ENCODE measurements around the gene ZBTB4.
A peak's percentile ranks its signal among the peaks of the same experiment; 100 is the strongest.
"Not testable (repeated sequence)": the region's sequence is repeated elsewhere in the genome, so short reads cannot be mapped to it uniquely, and the experiment has no call there.

Gene ZBTB4

GRCh38 chr17:7469843-7470242, 9.6 kb downstream of the ZBTB4 start:
- not testable (repeated sequence) for DNase-seq

DNA sequence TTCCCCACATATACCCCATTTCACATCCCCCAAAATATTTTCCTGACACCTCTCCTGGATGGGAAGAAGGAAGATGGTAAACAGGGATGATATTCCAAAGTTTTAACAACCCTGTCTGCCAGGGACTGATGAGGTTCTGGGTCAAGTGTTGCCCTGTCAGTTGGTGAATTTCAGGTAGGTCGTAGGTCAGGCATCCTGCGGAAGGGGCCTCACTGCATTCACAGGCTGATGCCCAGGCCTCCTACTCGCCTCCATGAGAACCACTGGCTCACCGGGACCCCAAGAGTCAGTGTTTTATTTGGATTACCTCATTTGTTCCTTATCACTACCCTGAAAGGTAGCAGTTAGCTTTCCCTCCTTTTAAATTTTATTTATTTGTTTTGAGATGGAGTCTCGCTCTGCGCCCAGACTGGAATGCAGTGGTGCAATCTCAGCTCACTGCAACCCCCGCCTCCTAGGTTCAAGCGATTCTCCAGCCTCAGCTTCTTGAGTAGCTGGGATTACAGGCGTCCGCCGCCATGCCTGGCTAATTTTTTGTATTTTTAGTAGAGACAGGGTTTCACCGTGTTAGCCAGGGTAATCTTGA, 10.5 kb downstream of the ZBTB4 start:
- no peak for DNase-seq

DNA sequence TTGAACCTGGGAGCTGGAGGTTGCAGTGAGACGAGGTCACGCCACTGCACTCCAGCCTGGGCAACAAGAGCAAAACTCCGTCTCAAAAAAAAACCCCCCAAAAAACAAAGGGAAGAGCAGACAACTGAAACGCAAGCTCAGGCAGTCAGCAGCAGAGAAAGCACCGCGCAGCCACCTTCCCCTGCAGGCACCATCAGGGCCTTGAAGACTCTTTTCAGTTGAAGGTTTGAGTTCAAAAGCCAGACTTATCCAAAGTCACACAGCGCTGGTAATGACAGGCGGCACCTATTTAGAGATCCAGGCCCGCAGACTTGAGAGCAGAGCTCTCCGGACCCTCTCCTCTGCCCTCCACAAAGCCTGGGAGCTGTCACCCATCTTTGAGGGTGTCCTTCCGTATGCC, 11.1 kb downstream of the ZBTB4 start:
- DNase-seq: no peak

DNA sequence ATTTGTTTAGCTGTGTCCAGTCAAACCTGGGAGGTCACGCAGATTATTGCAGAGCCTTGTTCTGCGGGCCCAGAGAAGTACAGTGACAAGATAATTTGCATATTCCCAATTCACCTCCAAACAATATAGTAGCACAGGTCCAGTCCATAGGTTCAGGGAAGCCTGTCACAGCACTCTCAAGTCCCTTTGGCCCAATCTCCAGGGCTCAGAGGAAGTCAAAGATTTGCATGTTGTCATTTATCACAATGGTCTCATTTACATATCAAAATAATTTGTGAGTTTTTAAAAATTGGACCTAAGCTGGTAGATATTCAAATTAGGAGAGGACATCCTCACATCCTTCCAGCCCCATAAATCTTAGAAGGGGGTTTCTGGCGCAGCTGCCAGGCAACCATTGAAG, 11.9 kb downstream of the ZBTB4 start:
- DNase-seq: no peak

GRCh38 chr17:7466639-7467341, 12.6 kb downstream of the ZBTB4 start:
- DNase-seq: no peak

GRCh38 chr17:7466318-7466638, 13.2 kb downstream of the ZBTB4 start:
- no peak for DNase-seq

DNA sequence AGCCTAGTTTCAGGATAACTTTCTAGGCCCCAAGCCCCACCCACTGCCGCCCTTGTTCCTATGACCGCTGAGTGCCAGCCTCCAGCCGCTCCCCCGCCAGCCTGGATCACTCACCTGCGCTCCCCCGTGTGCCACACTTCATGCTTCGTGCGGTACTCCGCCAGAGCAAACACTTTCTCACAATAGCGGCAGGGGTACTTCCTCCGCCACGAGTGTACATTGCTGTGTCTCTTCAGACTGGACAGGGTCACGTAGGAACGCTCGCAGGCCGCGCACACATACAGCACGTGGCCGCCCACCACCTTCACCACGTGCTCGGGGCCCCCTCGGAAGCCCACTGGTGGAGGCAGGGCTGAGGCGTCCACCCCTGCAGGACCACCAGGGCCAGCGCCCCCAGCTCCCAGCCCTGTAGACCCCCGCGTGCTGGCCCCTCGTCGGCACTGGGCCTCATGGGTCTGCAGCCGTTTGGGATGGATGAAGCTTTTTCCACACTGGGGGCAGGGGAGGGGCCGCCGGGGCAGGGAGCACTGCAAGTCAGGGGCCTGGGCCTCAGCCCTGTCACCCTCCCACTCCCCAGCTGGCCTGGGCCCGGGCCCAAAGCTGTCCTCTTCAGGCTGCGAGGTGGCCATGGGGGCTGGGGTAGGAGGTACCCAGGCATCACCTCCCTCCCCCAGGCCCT, 13.7 kb downstream of the ZBTB4 start:
- DNase-seq: no peak

- DNase-seq: no peak
These were observed 15.3 kb downstream of the ZBTB4 start for GRCh38 chr17:7464081-7464480.

DNA sequence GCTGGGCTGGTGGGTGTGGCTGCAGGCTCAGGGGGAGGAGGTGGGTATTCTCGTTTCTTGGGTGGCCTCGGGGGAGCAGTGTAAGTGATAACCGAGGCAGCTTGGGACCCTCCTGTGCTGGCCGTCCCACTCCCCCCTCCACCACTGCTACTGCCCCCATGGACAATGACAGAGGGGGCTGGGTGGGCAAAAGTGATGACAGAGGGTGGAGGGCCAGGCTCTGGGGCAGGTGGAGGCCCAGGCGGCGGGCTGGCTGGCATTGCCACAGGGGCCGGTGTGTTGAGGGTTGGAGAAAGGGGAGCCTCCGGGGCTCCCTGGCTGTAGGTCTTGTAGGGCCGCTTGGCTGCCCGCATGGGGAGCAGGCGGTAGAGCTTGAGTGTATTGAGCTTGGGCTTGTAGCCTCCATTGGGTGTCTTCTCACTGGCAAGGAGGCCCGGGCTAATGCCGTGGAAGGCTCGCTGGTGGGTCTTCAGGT, 16.0 kb downstream of the ZBTB4 start:
- DNase-seq: no peak

- DNase-seq: no peak
These were observed 16.7 kb downstream of the ZBTB4 start for GRCh38 chr17:7462474-7463371.

DNA sequence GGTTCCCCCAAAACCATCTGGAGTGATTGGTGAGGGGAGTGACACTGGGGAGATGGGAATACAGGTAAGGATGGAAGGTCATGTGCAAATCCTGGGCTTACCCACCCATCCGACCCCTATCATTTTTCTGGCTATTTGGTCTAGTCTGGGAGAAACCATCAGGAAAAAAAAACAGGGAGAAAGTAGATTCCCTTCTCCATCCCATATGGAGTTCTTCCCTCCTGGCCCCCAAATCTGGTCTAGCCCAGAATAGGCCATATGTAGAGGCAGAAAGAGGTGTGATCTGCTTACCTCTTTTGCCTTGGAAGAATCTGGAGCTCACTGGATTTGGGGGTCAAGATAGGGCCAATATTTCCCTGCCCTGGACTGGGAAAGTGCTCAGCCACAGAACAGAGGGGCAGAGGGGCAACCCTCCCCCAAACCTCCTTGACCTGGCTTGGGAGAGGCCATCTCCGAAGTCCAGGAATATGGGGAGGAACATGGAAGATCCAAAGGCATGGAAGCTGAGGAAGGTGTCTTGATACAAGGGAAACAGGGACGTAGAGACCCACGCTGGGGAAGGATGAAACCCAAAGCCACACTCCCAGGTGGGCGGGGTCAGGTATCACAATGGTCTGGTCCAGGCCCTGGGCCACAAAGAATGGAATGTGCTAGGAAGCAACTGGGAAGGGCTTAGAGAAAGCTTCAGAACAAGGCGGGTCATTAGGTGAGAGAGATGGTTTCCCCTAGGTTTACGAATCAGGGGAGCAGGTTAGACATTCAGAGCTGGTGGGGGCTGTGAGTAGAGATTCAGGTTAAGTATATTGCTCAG, 18.4 kb downstream of the ZBTB4 start:
- DNase-seq: no peak

DNA sequence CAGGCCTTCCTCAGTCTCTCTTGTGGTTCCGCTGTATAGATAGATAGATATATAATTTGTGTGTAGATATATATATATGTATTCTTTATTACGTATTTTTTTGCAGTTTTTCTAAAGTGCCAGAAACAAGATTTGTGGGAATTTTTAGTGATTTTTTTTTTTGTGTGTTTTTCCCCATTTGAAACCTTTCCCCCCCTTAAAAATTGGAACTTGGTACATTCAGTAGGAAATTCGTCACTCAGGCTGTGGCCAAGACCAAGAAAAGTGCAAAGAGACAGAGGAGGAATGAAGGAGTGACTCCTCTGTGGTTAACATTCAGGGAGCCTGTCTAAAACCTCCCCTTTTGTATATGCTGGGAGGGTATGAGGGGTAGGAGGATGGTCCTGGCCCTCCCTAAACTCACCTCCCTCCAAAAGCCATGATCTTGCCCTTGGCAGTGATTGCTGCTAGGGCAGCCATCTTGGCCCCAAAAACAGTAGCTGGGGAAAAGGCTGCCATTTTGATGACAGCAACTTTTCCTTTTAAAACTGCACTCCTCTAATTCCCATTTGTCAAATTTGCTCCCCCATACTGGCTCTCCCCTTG, 19.4 kb downstream of the ZBTB4 start:
- DNase-seq: no peak

GRCh38 chr17:7448461-7448860, 31.0 kb downstream of the ZBTB4 start:
- DNase-seq: no peak

DNA sequence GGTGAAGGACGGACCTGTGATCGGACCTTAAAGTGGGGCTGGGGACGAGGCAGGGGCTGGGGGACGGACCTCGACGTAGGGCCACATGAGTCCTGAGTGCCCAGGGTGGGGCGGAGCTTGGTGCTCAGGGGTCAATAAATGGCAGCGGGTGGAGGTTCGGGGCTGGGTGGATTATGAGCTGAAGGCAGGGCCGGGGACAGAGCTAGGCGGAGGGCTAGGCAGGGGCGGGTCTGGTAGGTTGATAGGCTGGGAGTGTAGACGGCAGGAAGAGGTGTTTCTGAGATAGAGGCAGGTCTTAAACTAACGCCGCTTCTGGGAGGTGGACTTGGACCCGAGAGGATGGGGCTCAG, 33.8 kb downstream of the ZBTB4 start:
- peak; percentile 73 for DNase-seq

DNA sequence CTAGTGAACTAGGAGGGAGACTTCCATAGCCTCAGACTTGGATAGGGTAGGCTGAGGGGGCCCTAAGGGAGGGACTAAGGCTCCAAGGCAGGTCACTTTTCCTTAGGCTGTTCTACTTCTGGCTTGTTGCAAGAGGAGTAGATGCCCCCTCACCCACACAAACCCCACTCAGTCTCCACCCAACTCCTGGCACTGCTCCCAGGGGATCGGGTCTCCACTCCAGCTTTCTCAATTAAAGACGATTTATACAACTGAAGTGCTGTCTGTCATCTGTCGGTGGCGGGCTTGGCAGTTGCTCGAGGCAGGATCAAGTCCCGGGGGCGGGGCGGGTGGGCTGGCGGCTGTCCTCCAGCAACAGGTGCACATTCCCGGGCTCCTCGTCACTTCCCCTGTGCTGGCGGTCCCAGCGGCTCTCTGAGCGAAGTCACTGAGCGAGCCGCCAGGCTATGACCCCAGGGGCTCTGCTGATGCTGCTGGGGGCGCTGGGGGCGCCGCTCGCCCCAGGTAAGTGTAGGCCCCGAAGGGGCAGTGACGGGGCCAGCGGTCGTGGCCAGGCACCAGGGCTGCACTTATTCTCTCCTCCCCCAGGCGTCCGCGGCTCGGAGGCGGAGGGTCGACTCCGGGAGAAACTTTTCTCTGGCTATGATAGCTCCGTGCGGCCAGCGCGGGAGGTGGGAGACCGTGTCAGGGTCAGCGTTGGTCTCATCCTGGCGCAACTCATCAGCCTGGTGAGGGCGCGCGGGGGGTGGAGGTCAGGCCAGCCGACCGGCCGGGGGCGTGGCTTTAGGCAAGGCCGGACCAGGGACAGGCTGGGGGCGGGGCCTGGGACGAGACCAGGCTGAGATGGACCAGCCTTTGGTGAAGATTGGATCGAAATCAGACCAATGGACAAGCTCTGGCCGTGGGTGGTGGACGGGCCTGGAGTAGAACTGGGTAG, 34.5 kb downstream of the ZBTB4 start, which contains the start of gene CHRNB1:
Gene CHRNB1, plus strand, starts transcription at position 380 of the 937 bp plus-strand sequence. Its CDS starts 67 bp downstream, at position 447.
- DNase-seq: no peak

DNA sequence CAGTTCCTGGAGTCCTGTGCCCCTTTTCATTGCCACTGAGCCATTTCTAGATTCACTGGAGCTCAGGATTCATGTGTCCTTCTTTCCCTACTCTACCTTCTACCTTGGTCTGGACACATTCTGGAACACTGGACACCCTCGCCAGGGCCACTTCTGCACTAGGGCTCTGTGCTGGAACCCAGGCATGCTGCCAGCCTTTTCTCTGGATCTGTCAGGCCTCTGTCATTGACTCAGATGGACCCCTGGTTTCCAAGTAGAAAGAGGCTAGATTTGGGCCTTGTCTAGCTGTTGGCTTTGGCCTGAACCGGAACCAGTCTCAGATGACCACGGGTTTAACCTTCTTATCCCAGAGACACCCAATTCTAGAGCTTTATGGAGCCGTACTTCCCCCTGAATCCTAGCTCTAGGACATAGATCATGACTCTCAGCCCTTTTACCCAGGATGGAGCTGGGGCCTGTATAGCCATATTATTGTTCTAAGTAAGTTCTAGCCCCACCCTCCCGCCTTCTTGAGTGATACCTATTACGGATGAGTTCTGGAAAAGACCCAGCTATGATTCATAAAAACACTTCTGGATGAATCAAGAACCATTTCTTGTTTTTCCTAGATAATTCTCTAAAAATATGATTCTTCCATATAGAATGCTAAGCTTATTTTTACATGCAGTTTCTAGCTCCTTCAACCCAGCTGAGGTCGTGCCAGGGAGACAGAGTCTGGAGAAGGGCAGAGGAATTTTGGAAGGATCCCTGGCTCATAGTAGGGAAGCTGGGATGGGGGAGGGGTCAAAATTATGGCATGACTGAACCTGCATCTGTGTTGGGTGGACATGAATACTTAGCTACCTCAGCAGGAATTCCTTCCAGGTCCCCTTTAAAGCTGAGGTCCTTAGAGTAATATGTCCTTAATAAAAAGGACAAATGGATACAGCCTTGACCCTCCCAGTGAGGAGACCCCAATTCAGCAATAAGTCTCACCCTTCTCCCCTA, 35.6 kb downstream of the ZBTB4 start:
- DNase-seq: no peak

DNA sequence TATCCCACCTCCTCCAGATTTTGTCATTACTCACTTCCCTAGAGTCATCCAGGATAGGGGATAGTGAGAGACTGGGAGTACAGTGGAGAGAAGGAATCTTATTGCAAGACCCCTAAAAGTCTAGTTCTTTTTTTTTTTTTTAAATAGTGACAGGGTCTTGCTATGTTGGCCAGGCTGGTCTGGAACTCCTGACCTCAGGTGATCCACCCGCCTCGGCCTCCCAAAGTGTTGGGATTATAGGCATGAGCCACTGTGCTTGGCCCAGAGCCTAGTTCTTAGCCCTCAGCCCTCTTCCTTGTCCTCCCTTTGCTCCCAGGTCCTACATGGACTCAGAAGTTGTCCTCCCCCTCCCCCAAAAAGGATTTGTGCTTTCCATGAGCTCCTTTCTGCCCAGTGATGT, 37.3 kb downstream of the ZBTB4 start:
- no peak for DNase-seq

GRCh38 chr17:7441266-7441665, 38.2 kb downstream of the ZBTB4 start:
- DNase-seq: no peak

DNA sequence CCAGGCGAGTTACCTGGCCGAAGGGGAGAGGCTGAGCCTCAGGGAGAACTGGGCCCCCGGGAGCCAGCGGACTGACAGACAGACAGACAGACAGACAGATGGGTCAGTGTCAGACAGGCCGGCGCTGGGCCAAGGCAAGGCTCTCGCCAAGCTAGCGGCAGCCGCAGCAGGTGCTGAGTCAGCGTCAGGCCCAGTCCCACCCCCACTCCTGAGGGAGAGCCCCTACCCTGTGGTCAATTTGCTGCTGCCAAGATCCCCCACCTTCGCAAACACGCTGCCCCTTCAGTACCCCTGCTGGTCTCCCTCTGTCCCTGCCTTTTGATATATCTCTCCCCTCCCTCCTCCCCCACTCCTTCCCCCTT, 38.6 kb downstream of the ZBTB4 start:
- no peak for DNase-seq
